Coronary artery (tissue), 2 donors: ENCODE measurements around the gene EIF1AX.

Experiments used
- DNase-seq: peaks from one replicate; pipeline ENCODE4 v3.0.0-alpha.2; 2017; ENCODE audit warnings: low spot score
- H3K27ac ChIP-seq, 2 donors: fragments of 200-600 bp; sonication (generic); one replicate each; pipeline ENCODE4 v1.5.1; 2016 to 2019
- H3K4me3 ChIP-seq: fragments of 200-600 bp; sonication (generic); 2 replicates; pipeline ENCODE4 v1.5.1; 2016; ENCODE audit warnings: mild to moderate bottlenecking, moderate library complexity
- TF ChIP-seq, protein P1 (sequence below): fragments of 200-600 bp; sonication (generic); IDR thresholded peaks from one replicate; pipeline ENCODE4 v1.5.1; 2019; ENCODE audit warnings: antibody characterized with exemption

EIF1AX gene

GRCh38 chrX:20143111-20143510, 1.5 kb upstream of the EIF1AX start:
- no peak for DNase-seq
- no peak overlapping the region for H3K27ac ChIP-seq
- TF ChIP-seq, protein P1, sequence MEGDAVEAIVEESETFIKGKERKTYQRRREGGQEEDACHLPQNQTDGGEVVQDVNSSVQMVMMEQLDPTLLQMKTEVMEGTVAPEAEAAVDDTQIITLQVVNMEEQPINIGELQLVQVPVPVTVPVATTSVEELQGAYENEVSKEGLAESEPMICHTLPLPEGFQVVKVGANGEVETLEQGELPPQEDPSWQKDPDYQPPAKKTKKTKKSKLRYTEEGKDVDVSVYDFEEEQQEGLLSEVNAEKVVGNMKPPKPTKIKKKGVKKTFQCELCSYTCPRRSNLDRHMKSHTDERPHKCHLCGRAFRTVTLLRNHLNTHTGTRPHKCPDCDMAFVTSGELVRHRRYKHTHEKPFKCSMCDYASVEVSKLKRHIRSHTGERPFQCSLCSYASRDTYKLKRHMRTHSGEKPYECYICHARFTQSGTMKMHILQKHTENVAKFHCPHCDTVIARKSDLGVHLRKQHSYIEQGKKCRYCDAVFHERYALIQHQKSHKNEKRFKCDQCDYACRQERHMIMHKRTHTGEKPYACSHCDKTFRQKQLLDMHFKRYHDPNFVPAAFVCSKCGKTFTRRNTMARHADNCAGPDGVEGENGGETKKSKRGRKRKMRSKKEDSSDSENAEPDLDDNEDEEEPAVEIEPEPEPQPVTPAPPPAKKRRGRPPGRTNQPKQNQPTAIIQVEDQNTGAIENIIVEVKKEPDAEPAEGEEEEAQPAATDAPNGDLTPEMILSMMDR = no peak

GRCh38 chrX:20140420-20140819, 1.2 kb downstream of the EIF1AX start:
- peak overlapping the region; percentile 93 for H3K4me3 ChIP-seq
- H3K27ac ChIP-seq = no peak overlapping the region
- DNase-seq = no peak
- TF ChIP-seq, protein P1 = no peak

More at GRCh38 chrX:20143111-20143510, 1.5 kb upstream of the EIF1AX start:
- H3K4me3 ChIP-seq = no peak overlapping the region

DNA sequence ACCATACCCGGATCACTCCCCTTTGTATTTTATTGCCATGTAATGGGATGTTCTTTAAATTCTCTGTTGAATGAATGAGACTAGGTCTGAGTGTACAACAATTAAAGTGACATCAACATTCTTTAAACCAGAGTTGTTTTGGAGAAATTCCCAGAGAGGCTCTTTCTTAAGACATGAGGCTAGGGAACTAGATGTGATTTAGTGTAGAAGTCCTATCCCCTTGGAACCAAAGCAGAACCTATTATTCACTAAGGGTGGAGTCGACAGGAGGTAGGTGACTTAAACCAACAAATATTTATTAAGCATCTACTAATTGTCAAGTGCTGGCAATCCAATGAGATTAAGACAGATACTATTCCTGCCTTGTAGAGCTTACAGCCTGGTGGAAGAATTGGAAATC, 1.7 kb downstream of the EIF1AX start:
- TF ChIP-seq, protein P1 = no peak
- DNase-seq = no peak
- H3K27ac ChIP-seq = no peak overlapping the region
- H3K4me3 ChIP-seq = peak overlapping the region; percentile 93

- DNase-seq = no peak
- TF ChIP-seq, protein P1 = no peak
- H3K4me3 ChIP-seq = no peak overlapping the region
- no peak overlapping the region for H3K27ac ChIP-seq
Measured at GRCh38 chrX:20135944-20136343, 5.7 kb downstream of the EIF1AX start.

- DNase-seq = no peak
- H3K27ac ChIP-seq = no peak overlapping the region
- TF ChIP-seq, protein P1 = no peak
- no peak overlapping the region for H3K4me3 ChIP-seq
Measured at GRCh38 chrX:20132666-20133065, 9.0 kb downstream of the EIF1AX start.

- TF ChIP-seq, protein P1 = no peak
- no peak overlapping the region for H3K4me3 ChIP-seq
- H3K27ac ChIP-seq = no peak overlapping the region
- no peak for DNase-seq
Measured at GRCh38 chrX:20130357-20130756, 11.3 kb downstream of the EIF1AX start.

DNA sequence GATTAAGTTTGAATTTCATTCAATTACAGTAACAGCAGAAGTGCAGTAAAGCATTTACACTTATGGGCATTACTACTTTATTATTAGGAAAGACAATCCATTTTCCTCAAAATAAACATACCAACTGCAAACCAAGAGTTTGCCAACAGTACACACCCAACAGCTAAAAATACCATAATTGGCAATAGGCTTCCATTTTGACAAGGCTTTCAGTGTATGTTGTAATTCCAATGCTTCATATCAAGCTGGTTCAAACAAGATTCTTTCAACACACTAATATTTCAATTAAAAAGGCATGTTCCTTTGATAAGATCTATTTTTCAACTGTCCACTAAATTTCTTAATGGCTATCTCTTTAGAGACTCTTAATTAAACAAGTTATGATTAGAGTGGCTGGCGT, 12.1 kb downstream of the EIF1AX start:
- H3K27ac ChIP-seq = no peak overlapping the region
- no peak for DNase-seq
- TF ChIP-seq, protein P1 = no peak
- no peak overlapping the region for H3K4me3 ChIP-seq
